ENCODE results near the gene SPATA18.

- TF ChIP-seq, protein P1, sequence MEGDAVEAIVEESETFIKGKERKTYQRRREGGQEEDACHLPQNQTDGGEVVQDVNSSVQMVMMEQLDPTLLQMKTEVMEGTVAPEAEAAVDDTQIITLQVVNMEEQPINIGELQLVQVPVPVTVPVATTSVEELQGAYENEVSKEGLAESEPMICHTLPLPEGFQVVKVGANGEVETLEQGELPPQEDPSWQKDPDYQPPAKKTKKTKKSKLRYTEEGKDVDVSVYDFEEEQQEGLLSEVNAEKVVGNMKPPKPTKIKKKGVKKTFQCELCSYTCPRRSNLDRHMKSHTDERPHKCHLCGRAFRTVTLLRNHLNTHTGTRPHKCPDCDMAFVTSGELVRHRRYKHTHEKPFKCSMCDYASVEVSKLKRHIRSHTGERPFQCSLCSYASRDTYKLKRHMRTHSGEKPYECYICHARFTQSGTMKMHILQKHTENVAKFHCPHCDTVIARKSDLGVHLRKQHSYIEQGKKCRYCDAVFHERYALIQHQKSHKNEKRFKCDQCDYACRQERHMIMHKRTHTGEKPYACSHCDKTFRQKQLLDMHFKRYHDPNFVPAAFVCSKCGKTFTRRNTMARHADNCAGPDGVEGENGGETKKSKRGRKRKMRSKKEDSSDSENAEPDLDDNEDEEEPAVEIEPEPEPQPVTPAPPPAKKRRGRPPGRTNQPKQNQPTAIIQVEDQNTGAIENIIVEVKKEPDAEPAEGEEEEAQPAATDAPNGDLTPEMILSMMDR (IDR thresholded peaks at IDR 0.05), result no peak
- TF ChIP-seq POLR2A (IDR thresholded peaks at IDR 0.05) (no peak), POLR2AphosphoS5 (IDR thresholded peaks at IDR 0.05) (no peak), EP300 (IDR thresholded peaks at IDR 0.05) (no peak)
Measured at GRCh38 chr4:52107745-52108144, 56.6 kb downstream of the SPATA18 start.

Data from sigmoid colon (tissue), 4 donors.